Esophagus muscularis mucosa (tissue), 4 donors: ENCODE results near the gene MPV17.

Experiments used
- CTCF ChIP-seq, 3 experiments: fragments of 200-600 bp in 2 of 3; fragments of 450-650 bp in 1 of 3; sonication (generic) in 2 of 3; IDR thresholded peaks; one replicate each; pipeline ENCODE4 v1.5.1; 2017 to 2019; ENCODE audit warnings: antibody characterized with exemption in 3 of 3, mild to moderate bottlenecking in 2 of 3, moderate library complexity in 1 of 3
- EP300 ChIP-seq: sonication (generic); formaldehyde crosslinking; IDR thresholded peaks from one replicate; pipeline ENCODE4 v1.6.1; 2017; ENCODE audit warnings: antibody characterized with exemption
- POLR2A ChIP-seq: fragments of 450-650 bp; IDR thresholded peaks from one replicate; pipeline ENCODE4 v1.6.1; 2017; ENCODE audit warnings: antibody characterized with exemption, moderate library complexity, mild to moderate bottlenecking, low read depth
- POLR2AphosphoS5 ChIP-seq, 2 donors: sonication (generic); formaldehyde crosslinking; IDR thresholded peaks; one replicate each; pipeline ENCODE4 v1.6.1; 2017; ENCODE audit warnings: antibody characterized with exemption in 2 of 2

- TF ChIP-seq CTCF (IDR thresholded peaks at IDR 0.05) (no peak), POLR2AphosphoS5 (IDR thresholded peaks at IDR 0.05) (no peak), POLR2A (no peak), EP300 (no peak)
These were observed 8.2 kb downstream of the MPV17 start for GRCh38 chr2:27314709-27315108.
